ENCODE measurements around the gene DTD2.

The DTD2 gene

GRCh38 chr14:31425905-31426304 lies 31.4 kb downstream of the DTD2 start:
- no peak overlapping the region for H3K27ac ChIP-seq
- no peak for TF ChIP-seq CTCF (conservative IDR thresholded peaks at IDR 0.05)

- H3K27ac ChIP-seq = peak overlapping the region; percentile 69
These were observed 36.1 kb downstream of the DTD2 start for GRCh38 chr14:31421200-31421599.

GRCh38 chr14:31420319-31421111 lies 36.8 kb downstream of the DTD2 start, which contains the start of gene HEATR5A:
HEATR5A (minus strand) TSS chr14:31420550; CDS start chr14:31402975, 17,575 bp downstream.
- H3K27ac ChIP-seq = peak within 1 kb of the TSS; percentile 69
- TF ChIP-seq CTCF (conservative IDR thresholded peaks at IDR 0.05) = peak; percentile 48

More at GRCh38 chr14:31421200-31421599, 36.1 kb downstream of the DTD2 start:
- no peak for TF ChIP-seq CTCF (conservative IDR thresholded peaks at IDR 0.05)

- no peak for TF ChIP-seq CTCF (conservative IDR thresholded peaks at IDR 0.05)
- H3K27ac ChIP-seq = peak overlapping the region; percentile 69
These were observed 37.4 kb downstream of the DTD2 start for GRCh38 chr14:31419967-31420318.

- no peak for TF ChIP-seq CTCF (conservative IDR thresholded peaks at IDR 0.05)
These were observed 37.9 kb downstream of the DTD2 start for GRCh38 chr14:31419179-31419966.

GRCh38 chr14:31418440-31418839 lies 38.9 kb downstream of the DTD2 start:
- H3K27ac ChIP-seq = peak overlapping the region; percentile 69
- TF ChIP-seq CTCF (conservative IDR thresholded peaks at IDR 0.05) = no peak

More at GRCh38 chr14:31419179-31419966, 37.9 kb downstream of the DTD2 start:
- peak overlapping the region; percentile 69 for H3K27ac ChIP-seq

GRCh38 chr14:31414190-31414833 lies 43.0 kb downstream of the DTD2 start:
- TF ChIP-seq CTCF (conservative IDR thresholded peaks at IDR 0.05) = no peak
- H3K27ac ChIP-seq = no peak overlapping the region

Measured in VCaP (cell line).